Panc1 (cell line): Measurements from ENCODE around the gene CEP164. TPM values are rescaled to one million over a fixed set of nuclear protein-coding genes. Genes with fewer than 3 reads are reported as not detected.

ENCODE experiments used
- ATAC-seq: fragments of 200-7000 bp; cut with Tn5 transposase; 2 replicates; pipeline ENCODE4 v1.9.1; 2020; ENCODE audit warnings: mild to moderate bottlenecking, moderate library complexity
- BruUV-seq: library from RNA; stranded (reverse); fragments of 400-500 nt; replicated peaks from 2 replicates; lab custom pipeline; 2021; lab: Mats Ljungman, UMichigan
- CTCF ChIA-PET: fragments of 300-600 bp; sonication (Branson Sonifier 250); formaldehyde crosslinking; loops from one replicate; lab custom pipeline; 2022; ENCODE audit warnings: antibody characterized with exemption; lab: Charles Lee
- POLR2A ChIA-PET: fragments of 300-600 bp; sonication (Branson Sonifier 250); formaldehyde crosslinking; loops from one replicate; lab custom pipeline; 2022; ENCODE audit warnings: antibody characterized with exemption; lab: Charles Lee
- DNase-seq: peaks from one replicate; pipeline ENCODE4 v3.0.0-alpha.2; 2010; ENCODE audit warnings: low read depth, low spot score
- H3K27ac ChIP-seq: 2 replicates; pipeline ENCODE4 v1.5.1; 2011; ENCODE audit warnings: mild to moderate bottlenecking, low read length, inconsistent platforms
- H3K27me3 ChIP-seq: fragments of 200-500 bp; sonication (Bioruptor generic); 2 replicates; pipeline ENCODE4 v1.6.0; 2014; ENCODE audit warnings: low read length, inconsistent platforms; ENCODE audit not compliant: control insufficient read depth, insufficient read depth
- H3K36me3 ChIP-seq: fragments of 200-500 bp; sonication (Bioruptor generic); 2 replicates; pipeline ENCODE4 v1.5.1; 2014; ENCODE audit warnings: inconsistent platforms, mild to moderate bottlenecking, low read length, moderate library complexity; ENCODE audit not compliant: control insufficient read depth, insufficient read depth
- H3K4me1 ChIP-seq: 2 replicates; pipeline ENCODE4 v1.5.1; 2011; ENCODE audit warnings: inconsistent platforms, mild to moderate bottlenecking, low read length, moderate library complexity; ENCODE audit not compliant: control insufficient read depth, insufficient read depth
- H3K4me3 ChIP-seq, 2 experiments: 2 replicates each; pipeline ENCODE4 v1.5.1; 2011 to 2012; ENCODE audit warnings: low read depth in 2 of 2, low read length in 2 of 2, mild to moderate bottlenecking in 2 of 2, inconsistent platforms in 1 of 2, moderate library complexity in 1 of 2
- H3K9me3 ChIP-seq: fragments of 200-500 bp; sonication (Bioruptor generic); 2 replicates; pipeline ENCODE4 v1.5.1; 2014; ENCODE audit warnings: low read depth, mild to moderate bottlenecking, inconsistent platforms, low read length, moderate library complexity; ENCODE audit not compliant: control insufficient read depth, insufficient read depth
- POLR2AphosphoS5 ChIP-seq: IDR thresholded peaks from 2 replicates; pipeline ENCODE4 v1.6.1; 2012; ENCODE audit warnings: mild to moderate bottlenecking, low read depth, low read length, moderate library complexity
- SIN3A ChIP-seq: IDR thresholded peaks from 2 replicates; pipeline ENCODE4 v1.6.1; 2012; ENCODE audit warnings: low read depth, mild to moderate bottlenecking, low read length, moderate library complexity, borderline replicate concordance; ENCODE audit not compliant: insufficient read depth
- TCF7L2 ChIP-seq: IDR thresholded peaks from 2 replicates; pipeline ENCODE4 v1.6.1; 2011; ENCODE audit warnings: mild to moderate bottlenecking, low read depth, low read length, inconsistent platforms
- in situ Hi-C: cut with HindIII; loops from 2 replicates; pipeline ENCODE4 v1.10.0; 2016; ENCODE audit warnings: low sequenced_read_pairs, low pct_unique_long_range_greater_than_20kb
- intact Hi-C: fragments of 100-400 bp; cut with micrococcal nuclease; formaldehyde crosslinking; loops from one replicate; pipeline ENCODE4 v1.10.0; 2022; ENCODE audit not compliant: unreplicated experiment
- total RNA-seq: library from RNA; stranded (reverse); gene quantifications from one replicate; pipeline ENCODE4 v1.2.1, GENCODE V29; 2021; ENCODE audit not compliant: unreplicated experiment
- TF ChIP-seq, protein P1 (sequence below), 2 experiments: IDR thresholded peaks; 2 replicates each; pipeline ENCODE4 v1.6.1; 2011 to 2012; ENCODE audit warnings: low read depth in 2 of 2, control low read depth in 1 of 2, low read length in 1 of 2, mild to moderate bottlenecking in 1 of 2, moderate library complexity in 1 of 2; ENCODE audit not compliant: insufficient read depth in 1 of 2
- TF ChIP-seq, protein P2 (sequence below): fragments of 450-650 bp; IDR thresholded peaks from 2 replicates; pipeline ENCODE4 v1.5.1; 2017; ENCODE audit warnings: mild to moderate bottlenecking

CEP164 gene
- total RNA-seq, 1 experiment from 2014 or later = 75.4 TPM

DNA sequence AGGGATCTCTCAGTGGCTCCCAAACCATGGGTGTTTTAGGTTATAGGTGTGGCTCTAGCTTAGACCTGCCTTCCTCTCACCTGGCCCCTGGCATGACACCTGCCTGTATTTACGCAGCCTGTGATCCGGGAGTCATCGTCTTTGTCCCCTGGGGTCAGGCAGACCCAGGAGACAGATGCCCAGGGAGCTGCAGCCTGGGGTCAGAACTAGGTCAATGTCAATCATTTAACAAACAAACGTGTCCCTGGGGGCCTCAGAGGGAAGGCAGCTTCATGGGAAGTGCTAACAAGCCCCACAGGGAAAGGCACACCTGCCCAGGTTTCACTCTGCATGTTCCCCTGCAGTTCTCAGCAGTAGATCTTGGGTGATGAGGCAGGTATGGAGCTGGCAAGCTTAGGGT, 24.6 kb upstream of the CEP164 start:
- no peak overlapping the region for H3K4me3 ChIP-seq
- ChIA-PET CTCF (no interaction called here), POLR2A (interaction anchor here (0.7 kb wide), 1 partner anchor 27 kb away, joined by 3 read pairs; no protein-coding TSS in a partner anchor)
- no peak overlapping the region for H3K27ac ChIP-seq
- intact Hi-C loops = no loop called here
- ATAC-seq (no peak), DNase-seq (no peak)
- in situ Hi-C loops = no loop called here
- no peaks in the 10 kb centered on the region for H3K9me3 ChIP-seq
- H3K27me3 ChIP-seq = no peaks in the 10 kb centered on the region
- no peaks in the 10 kb centered on the region for H3K36me3 ChIP-seq
- TF ChIP-seq, protein P1, sequence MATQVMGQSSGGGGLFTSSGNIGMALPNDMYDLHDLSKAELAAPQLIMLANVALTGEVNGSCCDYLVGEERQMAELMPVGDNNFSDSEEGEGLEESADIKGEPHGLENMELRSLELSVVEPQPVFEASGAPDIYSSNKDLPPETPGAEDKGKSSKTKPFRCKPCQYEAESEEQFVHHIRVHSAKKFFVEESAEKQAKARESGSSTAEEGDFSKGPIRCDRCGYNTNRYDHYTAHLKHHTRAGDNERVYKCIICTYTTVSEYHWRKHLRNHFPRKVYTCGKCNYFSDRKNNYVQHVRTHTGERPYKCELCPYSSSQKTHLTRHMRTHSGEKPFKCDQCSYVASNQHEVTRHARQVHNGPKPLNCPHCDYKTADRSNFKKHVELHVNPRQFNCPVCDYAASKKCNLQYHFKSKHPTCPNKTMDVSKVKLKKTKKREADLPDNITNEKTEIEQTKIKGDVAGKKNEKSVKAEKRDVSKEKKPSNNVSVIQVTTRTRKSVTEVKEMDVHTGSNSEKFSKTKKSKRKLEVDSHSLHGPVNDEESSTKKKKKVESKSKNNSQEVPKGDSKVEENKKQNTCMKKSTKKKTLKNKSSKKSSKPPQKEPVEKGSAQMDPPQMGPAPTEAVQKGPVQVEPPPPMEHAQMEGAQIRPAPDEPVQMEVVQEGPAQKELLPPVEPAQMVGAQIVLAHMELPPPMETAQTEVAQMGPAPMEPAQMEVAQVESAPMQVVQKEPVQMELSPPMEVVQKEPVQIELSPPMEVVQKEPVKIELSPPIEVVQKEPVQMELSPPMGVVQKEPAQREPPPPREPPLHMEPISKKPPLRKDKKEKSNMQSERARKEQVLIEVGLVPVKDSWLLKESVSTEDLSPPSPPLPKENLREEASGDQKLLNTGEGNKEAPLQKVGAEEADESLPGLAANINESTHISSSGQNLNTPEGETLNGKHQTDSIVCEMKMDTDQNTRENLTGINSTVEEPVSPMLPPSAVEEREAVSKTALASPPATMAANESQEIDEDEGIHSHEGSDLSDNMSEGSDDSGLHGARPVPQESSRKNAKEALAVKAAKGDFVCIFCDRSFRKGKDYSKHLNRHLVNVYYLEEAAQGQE (IDR thresholded peaks at IDR 0.05; ENCODE audit: insufficient read depth in 1 of 2, low read depth in 2 of 2, low read length in 1 of 2) = no peak
- no peak for TF ChIP-seq SIN3A
- TF ChIP-seq POLR2AphosphoS5 = no peak
- TF ChIP-seq TCF7L2 = no peak
- TF ChIP-seq, protein P2, sequence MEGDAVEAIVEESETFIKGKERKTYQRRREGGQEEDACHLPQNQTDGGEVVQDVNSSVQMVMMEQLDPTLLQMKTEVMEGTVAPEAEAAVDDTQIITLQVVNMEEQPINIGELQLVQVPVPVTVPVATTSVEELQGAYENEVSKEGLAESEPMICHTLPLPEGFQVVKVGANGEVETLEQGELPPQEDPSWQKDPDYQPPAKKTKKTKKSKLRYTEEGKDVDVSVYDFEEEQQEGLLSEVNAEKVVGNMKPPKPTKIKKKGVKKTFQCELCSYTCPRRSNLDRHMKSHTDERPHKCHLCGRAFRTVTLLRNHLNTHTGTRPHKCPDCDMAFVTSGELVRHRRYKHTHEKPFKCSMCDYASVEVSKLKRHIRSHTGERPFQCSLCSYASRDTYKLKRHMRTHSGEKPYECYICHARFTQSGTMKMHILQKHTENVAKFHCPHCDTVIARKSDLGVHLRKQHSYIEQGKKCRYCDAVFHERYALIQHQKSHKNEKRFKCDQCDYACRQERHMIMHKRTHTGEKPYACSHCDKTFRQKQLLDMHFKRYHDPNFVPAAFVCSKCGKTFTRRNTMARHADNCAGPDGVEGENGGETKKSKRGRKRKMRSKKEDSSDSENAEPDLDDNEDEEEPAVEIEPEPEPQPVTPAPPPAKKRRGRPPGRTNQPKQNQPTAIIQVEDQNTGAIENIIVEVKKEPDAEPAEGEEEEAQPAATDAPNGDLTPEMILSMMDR = no peak
- no TSS peak for BruUV-seq
- H3K4me1 ChIP-seq = no peaks in the 10 kb centered on the region

DNA sequence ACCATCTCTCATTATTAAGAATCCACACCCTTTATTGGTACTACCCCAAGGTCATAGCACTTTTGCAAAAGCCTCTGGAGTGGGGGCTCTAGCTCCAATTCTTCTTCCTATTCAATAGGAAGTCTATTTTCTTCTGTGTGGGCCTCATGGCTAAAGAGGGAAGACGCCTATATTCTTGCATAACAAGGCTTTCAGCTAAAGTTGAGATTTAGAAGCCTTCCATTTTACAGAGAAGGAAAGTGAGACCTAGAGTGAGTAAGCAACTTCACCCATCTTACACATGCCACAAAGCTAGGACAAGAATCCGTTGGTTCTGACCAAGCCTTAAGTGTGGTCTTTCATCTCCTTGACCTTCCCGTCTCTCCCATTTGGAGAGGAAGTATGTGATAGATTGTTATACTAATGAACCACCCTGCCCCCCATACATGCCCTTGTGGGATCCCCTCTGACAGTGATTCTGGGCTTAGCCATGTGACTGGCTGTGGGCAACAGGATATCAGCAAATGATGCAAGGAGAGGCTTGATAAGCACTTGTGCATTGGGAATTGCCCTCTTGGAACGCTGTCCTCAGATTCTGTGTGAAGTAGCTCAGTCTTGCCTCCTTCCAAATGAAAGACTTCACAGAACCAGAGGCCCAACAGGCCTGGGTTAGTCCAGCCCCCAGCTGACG, 23.9 kb upstream of the CEP164 start:
- in situ Hi-C loops = no loop called here
- ATAC-seq (no peak), DNase-seq (no peak)
- H3K36me3 ChIP-seq = no peaks in the 10 kb centered on the region
- intact Hi-C loops = no loop called here
- BruUV-seq = no TSS peak
- H3K4me1 ChIP-seq = no peaks in the 10 kb centered on the region
- H3K27me3 ChIP-seq = no peaks in the 10 kb centered on the region
- CTCF ChIA-PET = no interaction called here
- TF ChIP-seq, protein P2 = no peak
- TF ChIP-seq, protein P1 (IDR thresholded peaks at IDR 0.05; ENCODE audit: insufficient read depth in 1 of 2, low read depth in 2 of 2, low read length in 1 of 2) = no peak
- TF ChIP-seq TCF7L2 (no peak), POLR2AphosphoS5 (no peak), SIN3A (no peak)
- no peaks in the 10 kb centered on the region for H3K9me3 ChIP-seq
- no peak overlapping the region for H3K27ac ChIP-seq
- POLR2A ChIA-PET = interaction anchor here (0.7 kb wide), 1 partner anchor 27 kb away, joined by 3 read pairs; no protein-coding TSS in a partner anchor
- H3K4me3 ChIP-seq = no peak overlapping the region
